DMS 273 (cell line): ENCODE measurements around the gene TRAPPC3.

Experiments used
- DNase-seq: peaks from one replicate; lab custom pipeline; 2025; ENCODE audit not compliant: unreplicated experiment; lab: John Stamatoyannopoulos, UW

The TRAPPC3 gene

GRCh38 chr1:36106269-36106668, 43.0 kb downstream of the TRAPPC3 start:
- DNase-seq, result no peak

DNA sequence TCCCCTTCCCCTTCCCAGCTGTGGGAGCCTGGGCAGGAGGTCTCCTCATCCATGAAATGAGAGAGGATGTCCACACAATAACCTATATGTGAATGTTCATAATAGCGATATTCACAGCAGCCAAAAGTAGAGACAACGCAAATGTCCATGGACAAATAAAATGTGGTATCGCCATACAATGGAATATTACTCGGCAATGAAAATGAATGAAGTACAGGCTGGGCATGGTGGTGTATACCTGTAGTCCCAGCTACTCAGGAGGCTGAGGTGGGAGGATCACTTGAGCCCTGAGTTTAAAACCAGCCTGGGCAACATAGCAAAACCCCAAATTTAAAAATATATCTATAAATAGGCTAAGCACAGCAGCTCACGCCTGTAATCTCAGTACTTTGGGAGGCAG, 47.7 kb downstream of the TRAPPC3 start:
- DNase-seq, result no peak

- no peak for DNase-seq
Measured at GRCh38 chr1:36100376-36100775, 48.9 kb downstream of the TRAPPC3 start.

GRCh38 chr1:36099681-36100341, 49.5 kb downstream of the TRAPPC3 start:
- DNase-seq, result peak; percentile 93

- DNase-seq, result no peak
Measured at GRCh38 chr1:36098650-36099365, 50.5 kb downstream of the TRAPPC3 start.

GRCh38 chr1:36097693-36098585, 51.3 kb downstream of the TRAPPC3 start:
- DNase-seq, result no peak

DNA sequence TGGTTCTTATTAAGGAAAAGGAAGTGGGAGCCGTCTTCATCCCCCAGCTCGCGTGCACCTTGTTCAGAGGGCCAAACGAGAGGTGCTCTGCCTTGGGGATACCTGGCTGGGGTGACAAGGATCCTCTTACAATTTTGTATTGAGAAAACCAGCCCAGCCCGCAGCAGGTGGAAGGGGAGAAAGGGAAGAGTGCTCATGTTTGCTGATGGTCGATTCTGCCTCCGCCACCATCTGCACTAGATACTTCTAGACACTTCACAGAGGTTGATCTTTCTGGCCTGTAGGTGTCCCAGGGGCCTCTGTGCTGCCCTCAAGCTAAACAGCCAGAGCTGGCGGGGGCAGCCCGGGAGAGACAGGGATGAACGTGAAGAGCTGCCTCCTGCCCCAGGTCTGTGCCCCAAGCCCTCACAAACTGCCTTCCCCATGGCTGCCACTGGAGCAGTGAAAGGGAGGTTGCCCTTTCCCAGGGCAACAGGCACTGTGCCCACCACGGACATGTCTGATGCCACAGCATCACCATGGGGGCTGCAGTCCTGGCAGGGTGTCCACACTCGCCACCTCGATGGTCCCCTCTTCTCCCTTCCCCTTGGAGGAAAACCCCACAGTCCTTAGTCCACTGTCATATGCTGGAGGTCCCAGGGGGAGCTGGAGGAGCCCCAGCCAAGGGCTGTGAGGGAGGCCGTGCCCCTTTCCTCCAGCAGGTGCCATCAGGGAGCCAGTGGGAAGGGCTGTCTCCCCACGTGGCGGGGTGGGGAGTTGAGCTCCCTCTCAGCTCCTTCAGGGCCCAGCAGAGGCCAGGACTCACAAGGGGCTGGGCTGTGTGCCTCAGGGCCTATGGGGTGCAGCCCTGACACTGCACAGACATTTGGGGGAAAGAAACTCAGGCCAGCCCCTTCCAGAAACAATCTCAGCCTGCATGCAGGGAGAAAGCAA, 52.5 kb downstream of the TRAPPC3 start:
- DNase-seq, result peak; percentile 89

DNA sequence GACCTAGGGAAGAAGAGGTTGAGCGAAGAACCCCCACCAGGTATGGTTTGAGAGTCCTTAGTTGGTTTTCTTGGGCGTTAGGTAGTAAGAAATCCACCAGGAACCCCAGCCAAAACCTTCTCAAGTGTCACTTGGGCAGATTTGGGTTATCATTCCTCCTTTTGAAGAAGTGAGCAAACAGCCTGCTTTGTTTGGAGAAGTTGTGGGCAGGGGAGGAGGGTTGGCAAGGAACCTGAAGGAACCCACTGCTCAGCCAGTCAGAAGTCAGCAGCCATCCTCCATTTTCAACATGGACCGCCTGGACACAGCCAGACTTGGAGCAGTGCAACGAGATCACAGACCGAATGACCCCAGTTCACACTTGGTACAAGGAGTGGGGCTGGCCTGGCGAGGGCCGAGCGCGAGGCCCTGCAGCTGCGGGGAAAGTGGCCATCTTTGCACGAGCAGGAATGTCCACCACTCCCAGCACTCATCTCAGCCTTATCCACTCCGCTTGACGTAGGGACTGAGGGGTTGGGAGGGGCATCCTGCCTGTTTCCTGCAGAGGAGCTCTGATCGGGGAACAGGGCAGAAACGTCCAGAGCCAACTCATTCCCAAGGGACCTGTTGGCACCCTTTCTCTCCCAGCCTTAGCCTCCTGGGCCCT, 53.4 kb downstream of the TRAPPC3 start:
- no peak for DNase-seq

GRCh38 chr1:36094621-36095061, 54.6 kb downstream of the TRAPPC3 start:
- DNase-seq, result peak; percentile 29

- DNase-seq, result peak; percentile 34
Measured at GRCh38 chr1:36093929-36094328, 55.4 kb downstream of the TRAPPC3 start.

DNA sequence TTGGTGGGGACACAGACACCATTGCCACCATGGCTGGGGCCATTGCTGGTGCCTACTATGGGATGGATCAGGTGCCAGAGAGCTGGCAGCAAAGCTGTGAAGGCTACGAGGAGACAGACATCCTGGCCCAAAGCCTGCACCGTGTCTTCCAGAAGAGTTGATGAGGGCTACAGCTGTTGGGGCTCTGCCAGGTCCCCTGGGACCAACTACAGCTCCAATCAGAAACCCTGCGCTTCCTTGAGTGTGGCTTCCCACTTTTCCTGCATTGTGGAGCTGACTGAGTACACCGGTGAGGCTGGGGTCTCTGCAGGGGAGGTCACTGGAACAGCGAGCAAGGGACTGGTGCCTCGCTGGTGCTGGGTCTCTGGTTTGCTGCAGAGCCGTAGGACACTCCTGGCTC, 56.1 kb downstream of the TRAPPC3 start:
- peak; percentile 26 for DNase-seq

DNA sequence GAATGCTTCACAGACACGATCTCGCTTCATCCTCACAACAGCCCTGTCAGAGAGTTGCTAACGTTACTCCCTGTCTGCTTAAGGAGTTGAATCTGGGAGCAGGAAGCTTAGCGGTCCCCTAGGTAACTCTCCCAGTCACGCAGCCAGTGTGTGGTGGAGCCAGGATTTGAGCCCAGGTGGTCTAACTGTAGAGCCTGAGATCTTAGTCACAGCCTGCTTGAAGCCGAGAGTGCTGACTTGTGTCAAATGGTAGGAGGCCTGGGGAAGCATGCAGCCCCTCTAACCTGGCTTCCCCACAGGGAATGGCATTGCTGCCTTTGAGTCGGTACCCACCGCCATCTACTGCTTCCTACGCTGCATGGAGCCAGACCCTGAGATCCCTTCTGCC, 56.5 kb downstream of the TRAPPC3 start:
- no peak for DNase-seq

DNA sequence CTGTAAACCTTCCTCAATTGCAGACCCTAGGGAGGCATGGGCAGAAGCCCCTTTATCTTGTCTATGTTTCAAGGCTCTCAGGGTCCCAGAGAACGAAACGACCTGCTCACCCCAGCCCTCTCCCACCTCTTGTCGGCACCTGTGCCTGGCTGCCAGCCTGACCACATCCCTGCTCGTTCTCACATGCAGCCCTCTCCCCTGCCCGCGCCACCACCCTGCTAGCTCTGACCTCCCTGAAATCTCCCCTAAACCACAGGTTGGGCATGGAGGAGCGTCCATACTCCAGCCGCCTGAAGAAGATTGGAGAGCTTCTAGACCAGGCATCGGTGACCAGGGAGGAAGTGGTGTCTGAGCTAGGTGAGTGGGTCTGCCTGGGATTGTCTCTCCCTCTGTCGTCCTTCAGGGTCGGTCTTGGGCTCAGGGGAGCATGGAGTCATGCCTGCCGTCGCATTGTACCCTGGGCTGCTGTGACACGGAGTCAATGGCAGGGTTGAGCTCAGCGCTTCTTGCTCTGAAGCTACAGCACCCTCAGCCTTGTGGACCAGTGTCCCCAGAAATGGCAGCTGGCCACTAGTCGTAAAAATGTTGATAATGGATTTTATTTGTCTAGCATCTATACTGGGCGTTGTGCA, 57.0 kb downstream of the TRAPPC3 start:
- no peak for DNase-seq

DNA sequence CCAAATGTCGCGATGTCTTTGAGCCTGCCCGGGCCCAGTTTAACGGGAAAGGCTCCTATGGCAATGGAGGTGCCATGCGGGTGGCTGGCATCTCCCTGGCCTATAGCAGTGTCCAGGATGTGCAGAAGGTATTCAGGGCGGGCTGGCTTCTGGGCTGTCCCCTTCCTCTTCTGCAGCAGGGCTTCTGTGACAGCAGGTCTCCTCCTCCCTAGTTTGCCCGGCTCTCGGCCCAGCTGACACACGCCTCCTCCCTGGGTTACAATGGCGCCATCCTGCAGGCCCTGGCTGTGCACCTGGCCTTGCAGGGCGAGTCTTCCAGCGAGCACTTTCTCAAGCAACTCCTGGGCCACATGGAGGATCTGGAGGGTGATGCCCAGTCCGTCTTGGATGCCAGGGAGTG, 57.6 kb downstream of the TRAPPC3 start:
- DNase-seq, result no peak

DNA sequence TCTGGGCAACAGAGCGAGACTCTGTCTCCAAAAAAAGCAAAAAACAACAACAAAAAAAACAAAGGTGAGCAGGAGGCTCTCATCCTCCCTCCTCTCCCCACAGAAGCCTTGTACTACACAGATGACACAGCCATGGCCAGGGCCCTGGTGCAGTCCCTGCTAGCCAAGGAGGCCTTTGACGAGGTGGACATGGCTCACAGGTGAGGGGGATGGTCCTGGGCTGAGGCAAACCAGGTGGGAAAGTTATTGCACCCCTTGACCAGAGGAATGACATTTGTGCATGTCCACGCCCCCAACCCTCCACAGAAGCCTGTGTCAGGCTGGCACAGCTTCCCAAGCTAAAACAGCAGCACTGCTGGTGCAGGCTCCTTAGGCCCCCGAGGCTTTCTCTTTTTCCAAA, 58.1 kb downstream of the TRAPPC3 start:
- no peak for DNase-seq

- DNase-seq, result peak; percentile 45
Measured at GRCh38 chr1:36089393-36090121, 59.7 kb downstream of the TRAPPC3 start.

GRCh38 chr1:36088577-36089392, 60.5 kb downstream of the TRAPPC3 start, which contains the start of gene ADPRS:
Gene ADPRS (plus strand): TSS chr1:36088892. CDS start chr1:36088905, 13 bp downstream.
- peak; percentile 96 for DNase-seq

GRCh38 chr1:36088265-36088576, 61.1 kb downstream of the TRAPPC3 start:
- no peak for DNase-seq
